Fibroblast of lung (primary cell): ENCODE measurements around the gene CYP4F3.

Experiments
- CTCF ChIP-seq, 2 donors: IDR thresholded peaks in 1 of 2; conservative IDR thresholded peaks in 1 of 2; 1 replicate in 1 of 2; 2 replicates in 1 of 2; pipeline ENCODE4 v1.5.1; 2011 to 2012; ENCODE audit warnings: low read length in 2 of 2, control low read depth in 1 of 2, inconsistent platforms in 1 of 2, low read depth in 1 of 2, mild to moderate bottlenecking in 1 of 2
- EZH2 ChIP-seq: IDR thresholded peaks from 2 replicates; pipeline ENCODE4 v1.5.1; 2012; ENCODE audit warnings: low read length, control low read depth, mild to moderate bottlenecking; ENCODE audit errors: missing control alignments

- TF ChIP-seq CTCF (conservative IDR thresholded peaks at IDR 0.05 in 1 of 2, IDR thresholded peaks at IDR 0.05 in 1 of 2; ENCODE audit: low read depth in 1 of 2, low read length in 2 of 2) = no peak
- TF ChIP-seq EZH2 = no peak
These were observed 16.9 kb upstream of the CYP4F3 start for GRCh38 chr19:15623711-15624318.
